Measurements from ENCODE around the gene TRAF6. TPM values are rescaled to one million over a fixed set of nuclear protein-coding genes. Genes with fewer than 3 reads are reported as not detected.
A peak's percentile ranks its signal among the peaks of the same experiment; 100 is the strongest.
"Not testable (repeated sequence)": the region's sequence is repeated elsewhere in the genome, so short reads cannot be mapped to it uniquely, and the experiment has no call there.

Gene TRAF6
- total and polyA plus RNA-seq, 2 donors (not counting 1 experiment from before 2014, with no cell fraction given), result 10.1 to 22.4 TPM

DNA sequence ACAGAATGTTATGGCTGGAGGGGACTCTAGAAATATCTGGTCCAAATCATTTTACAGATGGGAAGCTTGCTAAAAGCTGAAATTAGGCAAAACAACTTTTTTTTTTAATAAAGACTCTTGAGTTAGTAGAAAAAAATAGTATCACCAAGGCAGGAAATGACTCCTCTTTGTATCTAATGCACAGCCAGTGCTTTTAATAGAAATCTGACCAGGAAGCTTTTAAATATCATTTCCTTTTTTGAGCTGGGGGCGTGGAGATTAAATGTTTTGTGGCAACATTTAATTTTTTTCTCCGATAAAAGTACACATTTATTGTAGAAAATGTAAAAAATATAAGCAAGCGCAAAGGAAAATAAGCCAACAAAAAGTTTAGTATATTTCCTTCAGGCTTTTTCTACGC, 22.5 kb downstream of the TRAF6 start:
- Histone ChIP-seq H3K4me3 (ENCODE audit: control extremely low read depth in 1 of 5, extremely low read depth in 1 of 5, insufficient read depth in 1 of 5, low read depth in 2 of 5, low read length in 4 of 5) (peak overlapping the region in 2 of 5 experiments; percentile 20 to 34), H3K4me2 (replicated peaks; ENCODE audit: low read depth, low read length, poor library complexity, severe bottlenecking) (peak overlapping the region; percentile 66), H3K79me2 (ENCODE audit: control insufficient read depth, insufficient read depth, low read length) (peaks cover 3% of the 10 kb centered on the region), H3K4me1 (ENCODE audit: control insufficient read depth in 2 of 2, insufficient read depth in 2 of 2, low read length in 2 of 2) (peaks cover 21% of the 10 kb centered on the region in 2 donors), H3K27me3 (replicated peaks in 1 of 4; ENCODE audit: control extremely low read depth in 1 of 4, control insufficient read depth in 3 of 4, insufficient read depth in 4 of 4, low read length in 3 of 4) (no peaks in the 10 kb centered on the region), H3K27ac (ENCODE audit: low read length in 2 of 2) (peak overlapping the region; percentile 59 to 88), H3K9me3 (ENCODE audit: control extremely low read depth in 1 of 3, control insufficient read depth in 2 of 3, insufficient read depth in 1 of 3, low read length in 2 of 3) (no peaks in the 10 kb centered on the region), H3K36me3 (replicated peaks in 1 of 2; ENCODE audit: control extremely low read depth in 1 of 2, control insufficient read depth in 1 of 2, extremely low read depth in 1 of 2, insufficient read depth in 2 of 2, low read length in 1 of 2) (peaks cover 8 to 36% of the 10 kb centered on the region in 2 experiments), H2AFZ (ENCODE audit: insufficient read depth, low read depth, low read length, poor library complexity, severe bottlenecking) (peak overlapping the region; percentile 35), H4K20me1 (ENCODE audit: control insufficient read depth, insufficient read depth, low read length, poor library complexity, severe bottlenecking) (peaks cover 1% of the 10 kb centered on the region), H3K9ac (ENCODE audit: low read length) (peak overlapping the region; percentile 38)
- POLR2A ChIA-PET, result interaction anchor here (0.6 kb wide), 1 partner anchor 16 kb away, joined by 5 read pairs; no protein-coding TSS in a partner anchor
- intact Hi-C loops (cut with micrococcal nuclease), result no loop called here
- DNase-seq (no peak), ATAC-seq (ENCODE audit: low read depth) (no peak)
- TF ChIP-seq CTCF (IDR thresholded peaks at IDR 0.05) (no peak), EZH2 (IDR thresholded peaks at IDR 0.05; ENCODE audit: borderline replicate concordance, insufficient read depth, low read depth, low read length, poor library complexity, severe bottlenecking) (no peak)
- peaks cover 27% of the 10 kb centered on the region for H3K4me1 Mint-ChIP-seq
- H3K27me3 Mint-ChIP-seq, result no peaks in the 10 kb centered on the region
- no peaks in the 10 kb centered on the region for H3K9me3 Mint-ChIP-seq (ENCODE audit: insufficient read depth)
- H3K27ac Mint-ChIP-seq, result peak overlapping the region; percentile 63
- no CpG with 5 or more reads among the region's 4 CpGs for WGBS (ENCODE audit: insufficient coverage)
- CTCF ChIA-PET, result interaction anchor here (0.7 to 2.5 kb wide), 6 partner anchors 9 to 196 kb away, joined by 3 to 15 read pairs (median 4); no protein-coding TSS in a partner anchor
- peak overlapping the region; percentile 46 for H3K4me3 Mint-ChIP-seq

DNA sequence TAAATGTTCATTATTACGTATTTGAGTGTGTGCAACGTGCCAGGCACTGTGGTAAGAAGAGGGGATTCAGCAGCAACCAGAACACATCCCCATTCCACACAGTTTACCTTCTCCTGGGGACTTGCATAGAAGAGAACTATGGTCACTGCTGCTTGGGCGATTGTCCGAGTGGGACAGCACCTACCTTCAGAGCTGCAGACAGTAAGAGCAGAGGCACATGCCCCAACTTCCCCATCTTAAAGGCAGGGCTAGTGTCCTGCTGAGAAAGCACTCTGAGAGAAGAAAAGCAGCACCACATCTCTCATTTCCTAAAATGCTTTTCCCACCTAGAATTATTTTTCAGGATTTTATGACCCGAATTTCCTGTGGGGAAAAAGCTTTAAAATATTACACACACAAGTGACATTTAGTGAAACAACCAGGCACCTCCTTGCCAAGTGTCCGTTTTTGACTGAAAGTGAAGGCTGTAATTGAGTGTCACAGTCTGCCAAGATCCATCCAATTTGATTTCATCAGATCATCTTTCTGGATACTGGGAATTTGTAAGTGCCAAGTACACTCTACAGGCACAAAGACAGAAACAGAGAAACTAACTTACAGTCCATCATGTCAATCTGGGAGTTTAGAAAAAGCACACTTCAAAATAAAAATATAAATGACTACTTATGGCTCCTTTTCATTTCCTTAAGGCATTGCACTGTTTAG, 24.6 kb downstream of the TRAF6 start:
- Mint-ChIP-seq H3K9me3 (ENCODE audit: insufficient read depth) (no peaks in the 10 kb centered on the region), H3K27ac (peak overlapping the region; percentile 50), H3K4me3 (no peak overlapping the region), H3K27me3 (no peaks in the 10 kb centered on the region), H3K4me1 (peaks cover 27% of the 10 kb centered on the region)
- Histone ChIP-seq H3K27me3 (replicated peaks in 1 of 4; ENCODE audit: control extremely low read depth in 1 of 4, control insufficient read depth in 3 of 4, insufficient read depth in 4 of 4, low read length in 3 of 4) (no peaks in the 10 kb centered on the region), H3K9me3 (ENCODE audit: control extremely low read depth in 1 of 3, control insufficient read depth in 2 of 3, insufficient read depth in 1 of 3, low read length in 2 of 3) (no peaks in the 10 kb centered on the region), H3K9ac (ENCODE audit: low read length) (no peak overlapping the region), H3K36me3 (replicated peaks in 1 of 2; ENCODE audit: control extremely low read depth in 1 of 2, control insufficient read depth in 1 of 2, extremely low read depth in 1 of 2, insufficient read depth in 2 of 2, low read length in 1 of 2) (peaks cover 0 to 21% of the 10 kb centered on the region in 2 experiments), H3K4me2 (replicated peaks; ENCODE audit: low read depth, low read length, poor library complexity, severe bottlenecking) (no peak overlapping the region), H3K79me2 (ENCODE audit: control insufficient read depth, insufficient read depth, low read length) (no peaks in the 10 kb centered on the region), H3K4me3 (ENCODE audit: control extremely low read depth in 1 of 5, extremely low read depth in 1 of 5, insufficient read depth in 1 of 5, low read depth in 2 of 5, low read length in 4 of 5) (no peak overlapping the region), H2AFZ (ENCODE audit: insufficient read depth, low read depth, low read length, poor library complexity, severe bottlenecking) (no peak overlapping the region), H3K4me1 (ENCODE audit: control insufficient read depth in 2 of 2, insufficient read depth in 2 of 2, low read length in 2 of 2) (peaks cover 21% of the 10 kb centered on the region in 2 donors), H3K27ac (ENCODE audit: low read length in 2 of 2) (peak overlapping the region in 1 of 2 donors; percentile 35), H4K20me1 (ENCODE audit: control insufficient read depth, insufficient read depth, low read length, poor library complexity, severe bottlenecking) (no peaks in the 10 kb centered on the region)
- TF ChIP-seq EZH2 (IDR thresholded peaks at IDR 0.05; ENCODE audit: borderline replicate concordance, insufficient read depth, low read depth, low read length, poor library complexity, severe bottlenecking) (no peak), CTCF (IDR thresholded peaks at IDR 0.05) (no peak)
- ChIA-PET POLR2A (no interaction called here), CTCF (no interaction called here)
- intact Hi-C loops (cut with micrococcal nuclease), result no loop called here
- ATAC-seq (ENCODE audit: low read depth) (no peak), DNase-seq (no peak)
- 93% methylated on average over 2 of the region's 6 CpGs for WGBS (ENCODE audit: insufficient coverage)

GRCh38 chr11:36483042-36483441, 27.0 kb downstream of the TRAF6 start:
- H3K4me3 Mint-ChIP-seq; H3K9me3 ChIP-seq (ENCODE audit: control extremely low read depth in 1 of 3, control insufficient read depth in 2 of 3, insufficient read depth in 1 of 3, low read length in 2 of 3); H3K27ac ChIP-seq (ENCODE audit: low read length in 2 of 2); H3K4me3 ChIP-seq (ENCODE audit: control extremely low read depth in 1 of 5, extremely low read depth in 1 of 5, insufficient read depth in 1 of 5, low read depth in 2 of 5, low read length in 4 of 5); H4K20me1 ChIP-seq (ENCODE audit: control insufficient read depth, insufficient read depth, low read length, poor library complexity, severe bottlenecking); DNase-seq; H3K27ac Mint-ChIP-seq; intact Hi-C loops (cut with micrococcal nuclease); H3K4me2 ChIP-seq (replicated peaks; ENCODE audit: low read depth, low read length, poor library complexity, severe bottlenecking); ATAC-seq (ENCODE audit: low read depth); H3K79me2 ChIP-seq (ENCODE audit: control insufficient read depth, insufficient read depth, low read length); H3K36me3 ChIP-seq (replicated peaks in 1 of 2; ENCODE audit: control extremely low read depth in 1 of 2, control insufficient read depth in 1 of 2, extremely low read depth in 1 of 2, insufficient read depth in 2 of 2, low read length in 1 of 2); H3K27me3 ChIP-seq (replicated peaks in 1 of 4; ENCODE audit: control extremely low read depth in 1 of 4, control insufficient read depth in 3 of 4, insufficient read depth in 4 of 4, low read length in 3 of 4); H3K9ac ChIP-seq (ENCODE audit: low read length); H3K27me3 Mint-ChIP-seq; CTCF ChIA-PET; H3K9me3 Mint-ChIP-seq (ENCODE audit: insufficient read depth); POLR2A ChIA-PET; H2AFZ ChIP-seq (ENCODE audit: insufficient read depth, low read depth, low read length, poor library complexity, severe bottlenecking): not testable (repeated sequence)
- H3K4me1 ChIP-seq (ENCODE audit: control insufficient read depth in 2 of 2, insufficient read depth in 2 of 2, low read length in 2 of 2), result peaks cover 15% of the 10 kb centered on the region in 2 donors
- WGBS (ENCODE audit: insufficient coverage), result no CpG with 5 or more reads among the region's 4 CpGs
- H3K4me1 Mint-ChIP-seq, result peaks cover 17% of the 10 kb centered on the region

All from B cell (primary cell).